ENCODE data around the gene IL12RB1. TPM values are rescaled to one million over a fixed set of nuclear protein-coding genes. Genes with fewer than 3 reads are reported as not detected.
A peak's percentile ranks its signal among the peaks of the same experiment; 100 is the strongest.

The IL12RB1 gene
- total and polyA plus RNA-seq, 7 donors = 0.14 to 0.53 (median 0.17) TPM; not detected in 1

- peak; percentile 39 to 66 for DNase-seq
- WGBS, 3 donors = 49 to 83% (median 58%) methylated on average over 37 of the region's 37 CpGs
- H3K4me1 ChIP-seq = peaks cover 42% of the 10 kb centered on the region
Measured at GRCh38 chr19:18009412-18010066, 77.2 kb downstream of the IL12RB1 start.

More at GRCh38 chr19:18009412-18010066, 77.2 kb downstream of the IL12RB1 start:
- H3K27me3 ChIP-seq (ENCODE audit: insufficient read depth in 3 of 3, low read length in 2 of 3) = no peaks in the 10 kb centered on the region
- intact Hi-C loops (cut with DNase I) = loop anchor here in 1 of 2 donors (10.0 kb wide), 1 partner anchor 145 kb away; the partner anchor contains the start of gene PIK3R2
- peaks cover 9 to 57% of the 10 kb centered on the region in 2 donors for H3K36me3 ChIP-seq (ENCODE audit: insufficient read depth in 1 of 2, low read depth in 1 of 2)
- TF ChIP-seq, protein P1, sequence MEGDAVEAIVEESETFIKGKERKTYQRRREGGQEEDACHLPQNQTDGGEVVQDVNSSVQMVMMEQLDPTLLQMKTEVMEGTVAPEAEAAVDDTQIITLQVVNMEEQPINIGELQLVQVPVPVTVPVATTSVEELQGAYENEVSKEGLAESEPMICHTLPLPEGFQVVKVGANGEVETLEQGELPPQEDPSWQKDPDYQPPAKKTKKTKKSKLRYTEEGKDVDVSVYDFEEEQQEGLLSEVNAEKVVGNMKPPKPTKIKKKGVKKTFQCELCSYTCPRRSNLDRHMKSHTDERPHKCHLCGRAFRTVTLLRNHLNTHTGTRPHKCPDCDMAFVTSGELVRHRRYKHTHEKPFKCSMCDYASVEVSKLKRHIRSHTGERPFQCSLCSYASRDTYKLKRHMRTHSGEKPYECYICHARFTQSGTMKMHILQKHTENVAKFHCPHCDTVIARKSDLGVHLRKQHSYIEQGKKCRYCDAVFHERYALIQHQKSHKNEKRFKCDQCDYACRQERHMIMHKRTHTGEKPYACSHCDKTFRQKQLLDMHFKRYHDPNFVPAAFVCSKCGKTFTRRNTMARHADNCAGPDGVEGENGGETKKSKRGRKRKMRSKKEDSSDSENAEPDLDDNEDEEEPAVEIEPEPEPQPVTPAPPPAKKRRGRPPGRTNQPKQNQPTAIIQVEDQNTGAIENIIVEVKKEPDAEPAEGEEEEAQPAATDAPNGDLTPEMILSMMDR (IDR thresholded peaks at IDR 0.05) = no peak
- H3K27ac ChIP-seq = peak overlapping the region; percentile 97
- no peaks in the 10 kb centered on the region for H3K9me3 ChIP-seq
- peak overlapping the region; percentile 85 for H3K4me3 ChIP-seq
- peak; percentile 6 to 41 (median 18) for ATAC-seq

Other genes starting within 250 kb of the IL12RB1 start
- gene JAK3, start 239.0 kb downstream of the IL12RB1 start, total RNA-seq = 1 to 10 TPM in 3 of 4 donors, under 1 TPM in 1; 0.95 to 4.0 (median 1.1) TPM
- gene JAK3, start 239.0 kb downstream of the IL12RB1 start, polyA plus RNA-seq = under 1 TPM; 0.17 to 0.35 (median 0.31) TPM
- 1,000 to 10,000 TPM; 1,164 to 1,735 (median 1,510) TPM for gene RPL18A, start 227.0 kb downstream of the IL12RB1 start, total RNA-seq
- 1,000 to 10,000 TPM; 2,246 to 3,046 (median 2,399) TPM for gene RPL18A, start 227.0 kb downstream of the IL12RB1 start, polyA plus RNA-seq
- not detected for gene SLC5A5, start 215.0 kb downstream of the IL12RB1 start, total RNA-seq
- not detected for gene SLC5A5, start 215.0 kb downstream of the IL12RB1 start, polyA plus RNA-seq
- 100 to 1,000 TPM in 2 of 4 donors, 10 to 100 TPM in 2; 92.1 to 122 (median 99.6) TPM for gene CCDC124, start 153.9 kb downstream of the IL12RB1 start, total RNA-seq
- 100 to 1,000 TPM; 167 to 266 (median 176) TPM for gene CCDC124, start 153.9 kb downstream of the IL12RB1 start, polyA plus RNA-seq
- gene KCNN1, start 119.8 kb downstream of the IL12RB1 start, total RNA-seq = not detected
- gene KCNN1, start 119.8 kb downstream of the IL12RB1 start, polyA plus RNA-seq = under 1 TPM in 2 of 3 donors, not detected in 1; 0.01 to 0.06 TPM
- 100 to 1,000 TPM in 2 of 4 donors, 10 to 100 TPM in 2; 43.4 to 399 (median 98.4) TPM for gene ARRDC2, start 78.8 kb downstream of the IL12RB1 start, total RNA-seq
- 100 to 1,000 TPM; 173 to 294 (median 281) TPM for gene ARRDC2, start 78.8 kb downstream of the IL12RB1 start, polyA plus RNA-seq
- 1 to 10 TPM; 1.7 to 5.1 (median 3.2) TPM for gene MAST3, start 10.8 kb upstream of the IL12RB1 start, total RNA-seq
- gene MAST3, start 10.8 kb upstream of the IL12RB1 start, polyA plus RNA-seq = 1 to 10 TPM in 1 of 3 donors, under 1 TPM in 2; 0.34 to 2.5 (median 0.96) TPM
- gene PIK3R2, start 66.2 kb upstream of the IL12RB1 start, total RNA-seq = 10 to 100 TPM in 3 of 4 donors, 1 to 10 TPM in 1; 8.6 to 20.8 (median 15.0) TPM
- 1 to 10 TPM; 4.6 to 6.0 (median 4.7) TPM for gene PIK3R2, start 66.2 kb upstream of the IL12RB1 start, polyA plus RNA-seq
- gene IFI30, start 86.9 kb upstream of the IL12RB1 start, total RNA-seq = 10 to 100 TPM in 3 of 4 donors, 1 to 10 TPM in 1; 4.3 to 21.5 (median 12.5) TPM
- gene IFI30, start 86.9 kb upstream of the IL12RB1 start, polyA plus RNA-seq = 10 to 100 TPM in 1 of 3 donors, 1 to 10 TPM in 2; 1.4 to 11.7 (median 4.7) TPM
- 10 to 100 TPM in 1 of 4 donors, 1 to 10 TPM in 3; 5.9 to 12.7 (median 8.4) TPM for gene MPV17L2, start 106.3 kb upstream of the IL12RB1 start, total RNA-seq
- gene MPV17L2, start 106.3 kb upstream of the IL12RB1 start, polyA plus RNA-seq = 10 to 100 TPM; 19.9 to 23.3 (median 20.7) TPM
- gene RAB3A, start 117.1 kb upstream of the IL12RB1 start, total RNA-seq = 1 to 10 TPM in 2 of 4 donors, under 1 TPM in 2; 0.86 to 3.6 (median 1.5) TPM
- 1 to 10 TPM in 1 of 3 donors, under 1 TPM in 2; 0.44 to 1.4 (median 0.81) TPM for gene RAB3A, start 117.1 kb upstream of the IL12RB1 start, polyA plus RNA-seq
- gene PDE4C, start 139.5 kb upstream of the IL12RB1 start, total RNA-seq = 1 to 10 TPM in 1 of 4 donors, under 1 TPM in 3; 0.27 to 2.5 (median 0.86) TPM
- under 1 TPM; 0.43 to 0.86 (median 0.86) TPM for gene PDE4C, start 139.5 kb upstream of the IL12RB1 start, polyA plus RNA-seq
- 1 to 10 TPM in 1 of 4 donors, under 1 TPM in 3; 0.32 to 1.5 (median 0.43) TPM for gene IQCN, start 187.5 kb upstream of the IL12RB1 start, total RNA-seq
- under 1 TPM; 0.12 to 0.57 (median 0.17) TPM for gene IQCN, start 187.5 kb upstream of the IL12RB1 start, polyA plus RNA-seq
- 10 to 100 TPM; 68.0 to 77.1 (median 72.1) TPM for gene JUND, start 194.7 kb upstream of the IL12RB1 start, total RNA-seq
- gene JUND, start 194.7 kb upstream of the IL12RB1 start, polyA plus RNA-seq = 10 to 100 TPM; 22.7 to 40.3 (median 38.9) TPM
- gene LSM4, start 236.1 kb upstream of the IL12RB1 start, total RNA-seq = 100 to 1,000 TPM in 2 of 4 donors, 10 to 100 TPM in 2; 87.9 to 136 (median 112) TPM
- 100 to 1,000 TPM; 118 to 215 (median 139) TPM for gene LSM4, start 236.1 kb upstream of the IL12RB1 start, polyA plus RNA-seq